Limb (tissue), 2 donors: ENCODE measurements around the gene ARFRP1.
"Not testable (repeated sequence)": the region's sequence is repeated elsewhere in the genome, so short reads cannot be mapped to it uniquely, and the experiment has no call there.

Experiments used
- DNase-seq, 2 donors: peaks; one replicate each; pipeline ENCODE4 v3.0.0-alpha.2; 2016; ENCODE audit errors: extremely low spot score in 2 of 2

ARFRP1 gene

GRCh38 chr20:63657260-63657936 is 50.4 kb downstream of the ARFRP1 start:
- no peak for DNase-seq

GRCh38 chr20:63656451-63656850 is 51.3 kb downstream of the ARFRP1 start:
- no peak for DNase-seq

GRCh38 chr20:63655249-63655648 is 52.5 kb downstream of the ARFRP1 start:
- no peak for DNase-seq

GRCh38 chr20:63653974-63654668 is 53.7 kb downstream of the ARFRP1 start:
- DNase-seq: no peak

GRCh38 chr20:63653041-63653973 is 54.5 kb downstream of the ARFRP1 start, which contains the start of gene STMN3:
STMN3 (minus strand) TSS chr20:63653424; CDS start chr20:63653345, 79 bp downstream.
- peak; percentile 86 to 95 for DNase-seq

- DNase-seq: peak in 1 of 2 donors; percentile 73
These were observed 55.4 kb downstream of the ARFRP1 start for GRCh38 chr20:63652192-63652980.

GRCh38 chr20:63651942-63652191 is 55.9 kb downstream of the ARFRP1 start:
- no peak for DNase-seq

GRCh38 chr20:63650486-63650885 is 57.3 kb downstream of the ARFRP1 start:
- DNase-seq: not testable (repeated sequence)

GRCh38 chr20:63648895-63649589 is 58.7 kb downstream of the ARFRP1 start:
- DNase-seq: no peak
